ENCODE data around the gene CT45A10. TPM values are rescaled to one million over a fixed set of nuclear protein-coding genes. Genes with fewer than 3 reads are reported as not detected.

Gene CT45A10
- polyA plus RNA-seq, 3 donors: not detected

- H3K4me2 ChIP-seq (replicated peaks; ENCODE audit: extremely low read depth, low read length, poor library complexity, severe bottlenecking): no peak overlapping the region
- H3K27me3 ChIP-seq (ENCODE audit: control insufficient read depth in 2 of 2, insufficient read depth in 2 of 2, low read length in 2 of 2): peaks cover 0 to 2% of the 10 kb centered on the region in 2 donors
- WGBS (ENCODE audit: insufficient coverage): no CpG with 5 or more reads among the region's 5 CpGs
- intact Hi-C loops (cut with micrococcal nuclease): no loop called here
- no peaks in the 10 kb centered on the region for H3K9me3 ChIP-seq (replicated peaks in 1 of 2; ENCODE audit: control insufficient read depth in 1 of 2, insufficient read depth in 1 of 2, low read length in 2 of 2)
- Mint-ChIP-seq H3K9me3 (peaks cover 0 to 1% (median 0%) of the 10 kb centered on the region in 7 donors), H3K4me3 (no peak overlapping the region), H3K4me1 (no peaks in the 10 kb centered on the region), H3K36me3 (no peaks in the 10 kb centered on the region), H3K27ac (no peak overlapping the region), H3K27me3 (ENCODE audit: low read depth in 3 of 3) (peaks cover 0 to 3% (median 0%) of the 10 kb centered on the region in 3 donors)
- no peaks in the 10 kb centered on the region for H3K4me1 ChIP-seq (ENCODE audit: control insufficient read depth in 1 of 2, insufficient read depth in 2 of 2, low read length in 2 of 2)
- no peak for DNase-seq
- no peak overlapping the region for H3K27ac ChIP-seq (ENCODE audit: low read depth in 1 of 2, low read length in 2 of 2)
- no peaks in the 10 kb centered on the region for H3K36me3 ChIP-seq (replicated peaks in 1 of 2; ENCODE audit: control insufficient read depth in 1 of 2, insufficient read depth in 2 of 2, low read length in 2 of 2)
- H3K79me2 ChIP-seq (ENCODE audit: insufficient read depth, low read length): no peaks in the 10 kb centered on the region
- no peak overlapping the region for H3K9ac ChIP-seq (ENCODE audit: insufficient read depth, low read length, poor library complexity, severe bottlenecking)
- H4K20me1 ChIP-seq (ENCODE audit: insufficient read depth, low read length): no peaks in the 10 kb centered on the region
- no peak for TF ChIP-seq CTCF (IDR thresholded peaks at IDR 0.05)
- no peak overlapping the region for H2AFZ ChIP-seq (ENCODE audit: insufficient read depth, low read depth, low read length, poor library complexity, severe bottlenecking)
- H3K4me3 ChIP-seq (replicated peaks in 1 of 3; ENCODE audit: low read depth in 2 of 3, low read length in 3 of 3): no peak overlapping the region
Measured at GRCh38 chrX:135914404-135914803, 21.2 kb upstream of the CT45A10 start.

- H3K4me3 Mint-ChIP-seq: no peak overlapping the region
- peaks cover 0 to 3% (median 0%) of the 10 kb centered on the region in 7 donors for H3K9me3 Mint-ChIP-seq
- Histone ChIP-seq H3K4me2 (replicated peaks; ENCODE audit: extremely low read depth, low read length, poor library complexity, severe bottlenecking) (no peak overlapping the region), H3K9ac (ENCODE audit: insufficient read depth, low read length, poor library complexity, severe bottlenecking) (no peak overlapping the region), H3K36me3 (replicated peaks in 1 of 2; ENCODE audit: control insufficient read depth in 1 of 2, insufficient read depth in 2 of 2, low read length in 2 of 2) (no peaks in the 10 kb centered on the region), H2AFZ (ENCODE audit: insufficient read depth, low read depth, low read length, poor library complexity, severe bottlenecking) (no peak overlapping the region), H3K9me3 (replicated peaks in 1 of 2; ENCODE audit: control insufficient read depth in 1 of 2, insufficient read depth in 1 of 2, low read length in 2 of 2) (no peaks in the 10 kb centered on the region), H3K27me3 (ENCODE audit: control insufficient read depth in 2 of 2, insufficient read depth in 2 of 2, low read length in 2 of 2) (peaks cover 0 to 2% of the 10 kb centered on the region in 2 donors), H3K79me2 (ENCODE audit: insufficient read depth, low read length) (no peaks in the 10 kb centered on the region), H3K4me3 (replicated peaks in 1 of 3; ENCODE audit: low read depth in 2 of 3, low read length in 3 of 3) (no peak overlapping the region), H4K20me1 (ENCODE audit: insufficient read depth, low read length) (no peaks in the 10 kb centered on the region), H3K4me1 (ENCODE audit: control insufficient read depth in 1 of 2, insufficient read depth in 2 of 2, low read length in 2 of 2) (no peaks in the 10 kb centered on the region), H3K27ac (ENCODE audit: low read depth in 1 of 2, low read length in 2 of 2) (no peak overlapping the region)
- no peaks in the 10 kb centered on the region for H3K4me1 Mint-ChIP-seq
- no peak for TF ChIP-seq CTCF (IDR thresholded peaks at IDR 0.05)
- H3K27me3 Mint-ChIP-seq (ENCODE audit: low read depth in 3 of 3): peaks cover 0 to 3% (median 0%) of the 10 kb centered on the region in 3 donors
- H3K27ac Mint-ChIP-seq: no peak overlapping the region
- no CpG with 5 or more reads among the region's 5 CpGs for WGBS (ENCODE audit: insufficient coverage)
- no peaks in the 10 kb centered on the region for H3K36me3 Mint-ChIP-seq
- no peak for DNase-seq
- intact Hi-C loops (cut with micrococcal nuclease): no loop called here
Measured at GRCh38 chrX:135910251-135910650, 17.0 kb upstream of the CT45A10 start.

Measured in CD14-positive monocyte (primary cell).